Neural progenitor cell (in vitro differentiated cells): Measurements from ENCODE around the gene DRC1. TPM values are rescaled to one million over a fixed set of nuclear protein-coding genes. Genes with fewer than 3 reads are reported as not detected.

Experiments
- DNase-seq: peaks from one replicate; pipeline ENCODE4 v3.0.0-alpha.2; 2016; ENCODE audit warnings: low spot score
- H2AFZ ChIP-seq: fragments of 200-600 bp; sonication (generic); replicated peaks from 2 replicates; pipeline ENCODE4 v1.6.1; 2016; ENCODE audit warnings: antibody characterized with exemption
- H3F3A ChIP-seq: fragments of 200-600 bp; sonication (generic); 2 replicates; pipeline ENCODE4 v1.6.1; 2016; ENCODE audit warnings: antibody characterized with exemption, low read depth
- H3K27ac ChIP-seq: fragments of 200-600 bp; sonication (generic); 2 replicates; pipeline ENCODE4 v1.5.1; 2016; ENCODE audit warnings: mild to moderate bottlenecking
- H3K27me3 ChIP-seq: fragments of 200-600 bp; sonication (generic); 2 replicates; pipeline ENCODE4 v1.6.1; 2016; ENCODE audit warnings: mild to moderate bottlenecking, moderate library complexity
- H3K36me3 ChIP-seq: fragments of 200-600 bp; sonication (generic); 2 replicates; pipeline ENCODE4 v1.5.1; 2016
- H3K4me1 ChIP-seq: fragments of 200-600 bp; sonication (generic); 2 replicates; pipeline ENCODE4 v1.6.1; 2016; ENCODE audit warnings: mixed run types
- H3K4me2 ChIP-seq: fragments of 200-600 bp; sonication (generic); 2 replicates; pipeline ENCODE4 v1.6.1; 2016
- H3K4me3 ChIP-seq: fragments of 200-600 bp; sonication (generic); 2 replicates; pipeline ENCODE4 v1.5.1; 2016
- H3K79me2 ChIP-seq: fragments of 200-600 bp; sonication (generic); 2 replicates; pipeline ENCODE4 v1.6.1; 2016; ENCODE audit warnings: low read depth
- H3K9ac ChIP-seq: fragments of 200-600 bp; sonication (generic); 2 replicates; pipeline ENCODE4 v1.6.1; 2016
- H3K9me3 ChIP-seq: fragments of 200-600 bp; sonication (generic); 2 replicates; pipeline ENCODE4 v1.5.1; 2016; ENCODE audit warnings: low read depth
- H4K20me1 ChIP-seq: fragments of 200-600 bp; sonication (generic); 2 replicates; pipeline ENCODE4 v1.6.1; 2016; ENCODE audit warnings: low read depth
- H3K27ac Mint-ChIP-seq: 3 replicates; pipeline ENCODE4 v1.8.0; 2021; ENCODE audit warnings: mixed read lengths
- H3K27me3 Mint-ChIP-seq: 2 replicates; pipeline ENCODE4 v1.8.0; 2022; ENCODE audit warnings: low read depth, mild to moderate bottlenecking, inconsistent platforms, moderate library complexity, mixed read lengths; ENCODE audit not compliant: insufficient read depth
- H3K36me3 Mint-ChIP-seq: 3 replicates; pipeline ENCODE4 v1.8.0; 2021; ENCODE audit warnings: mixed read lengths
- H3K4me1 Mint-ChIP-seq: 3 replicates; pipeline ENCODE4 v1.8.0; 2021; ENCODE audit warnings: mixed read lengths
- H3K4me3 Mint-ChIP-seq: 3 replicates; pipeline ENCODE4 v1.8.0; 2021; ENCODE audit warnings: mild to moderate bottlenecking, moderate library complexity, mixed read lengths
- H3K9me3 Mint-ChIP-seq: 3 replicates; pipeline ENCODE4 v1.8.0; 2020; ENCODE audit warnings: mixed read lengths
- EZH2 ChIP-seq: fragments of 200-600 bp; sonication (generic); IDR thresholded peaks from 2 replicates; pipeline ENCODE4 v1.6.1; 2017; ENCODE audit warnings: antibody characterized with exemption, mild to moderate bottlenecking, moderate library complexity
- EZH2phosphoT487 ChIP-seq: fragments of 200-600 bp; sonication (generic); IDR thresholded peaks from 2 replicates; pipeline ENCODE4 v1.6.1; 2017; ENCODE audit warnings: antibody characterized with exemption
- total RNA-seq: library from RNA; depleted of rRNA; stranded (reverse); fragments of >200 nt; gene quantifications from 2 replicates; pipeline ENCODE4 v1.2.3, GENCODE V29; 2015; ENCODE audit warnings: low replicate concordance
- TF ChIP-seq, protein P1 (sequence below): fragments of 200-600 bp; sonication (generic); IDR thresholded peaks from 2 replicates; pipeline ENCODE4 v1.5.1; 2017; ENCODE audit warnings: antibody characterized with exemption, mild to moderate bottlenecking

The DRC1 gene
- total RNA-seq, 1 donor from 2014 or later, result not detected

DNA sequence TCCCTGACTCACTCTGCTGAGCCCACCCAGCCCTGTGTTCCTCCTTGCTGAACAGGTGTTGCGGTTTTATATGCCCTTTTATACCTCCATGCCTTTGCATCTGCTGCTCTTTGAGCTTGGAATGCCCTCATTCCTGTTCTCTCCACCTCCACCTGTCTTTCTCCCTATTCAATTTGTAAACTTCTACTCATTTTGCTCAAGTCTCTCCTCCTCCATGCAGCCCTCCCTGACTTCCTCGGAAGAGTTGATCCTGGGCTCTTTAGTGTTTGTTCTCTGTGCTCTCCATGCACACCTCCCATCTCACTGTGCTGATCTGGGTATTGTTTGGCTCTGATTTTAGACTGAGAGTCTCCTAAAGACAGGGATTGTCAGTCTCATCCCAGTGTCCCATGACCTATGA lies 83.4 kb downstream of the DRC1 start:
- Histone ChIP-seq H3K4me3 (no peak overlapping the region), H3K27ac (no peak overlapping the region), H3F3A (no peaks in the 10 kb centered on the region), H3K9me3 (no peaks in the 10 kb centered on the region), H3K36me3 (no peaks in the 10 kb centered on the region), H2AFZ (no peak overlapping the region), H3K27me3 (no peaks in the 10 kb centered on the region), H4K20me1 (no peaks in the 10 kb centered on the region), H3K4me2 (no peak overlapping the region), H3K4me1 (no peaks in the 10 kb centered on the region), H3K9ac (no peak overlapping the region), H3K79me2 (no peaks in the 10 kb centered on the region)
- Mint-ChIP-seq H3K4me3 (no peak overlapping the region), H3K4me1 (peaks cover 12% of the 10 kb centered on the region), H3K27me3 (peaks cover 14% of the 10 kb centered on the region), H3K27ac (peak overlapping the region; percentile 61), H3K36me3 (no peaks in the 10 kb centered on the region), H3K9me3 (no peaks in the 10 kb centered on the region)
- TF ChIP-seq EZH2 (no peak), EZH2phosphoT487 (no peak)
- TF ChIP-seq, protein P1, sequence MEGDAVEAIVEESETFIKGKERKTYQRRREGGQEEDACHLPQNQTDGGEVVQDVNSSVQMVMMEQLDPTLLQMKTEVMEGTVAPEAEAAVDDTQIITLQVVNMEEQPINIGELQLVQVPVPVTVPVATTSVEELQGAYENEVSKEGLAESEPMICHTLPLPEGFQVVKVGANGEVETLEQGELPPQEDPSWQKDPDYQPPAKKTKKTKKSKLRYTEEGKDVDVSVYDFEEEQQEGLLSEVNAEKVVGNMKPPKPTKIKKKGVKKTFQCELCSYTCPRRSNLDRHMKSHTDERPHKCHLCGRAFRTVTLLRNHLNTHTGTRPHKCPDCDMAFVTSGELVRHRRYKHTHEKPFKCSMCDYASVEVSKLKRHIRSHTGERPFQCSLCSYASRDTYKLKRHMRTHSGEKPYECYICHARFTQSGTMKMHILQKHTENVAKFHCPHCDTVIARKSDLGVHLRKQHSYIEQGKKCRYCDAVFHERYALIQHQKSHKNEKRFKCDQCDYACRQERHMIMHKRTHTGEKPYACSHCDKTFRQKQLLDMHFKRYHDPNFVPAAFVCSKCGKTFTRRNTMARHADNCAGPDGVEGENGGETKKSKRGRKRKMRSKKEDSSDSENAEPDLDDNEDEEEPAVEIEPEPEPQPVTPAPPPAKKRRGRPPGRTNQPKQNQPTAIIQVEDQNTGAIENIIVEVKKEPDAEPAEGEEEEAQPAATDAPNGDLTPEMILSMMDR, result no peak
- DNase-seq, result no peak

DNA sequence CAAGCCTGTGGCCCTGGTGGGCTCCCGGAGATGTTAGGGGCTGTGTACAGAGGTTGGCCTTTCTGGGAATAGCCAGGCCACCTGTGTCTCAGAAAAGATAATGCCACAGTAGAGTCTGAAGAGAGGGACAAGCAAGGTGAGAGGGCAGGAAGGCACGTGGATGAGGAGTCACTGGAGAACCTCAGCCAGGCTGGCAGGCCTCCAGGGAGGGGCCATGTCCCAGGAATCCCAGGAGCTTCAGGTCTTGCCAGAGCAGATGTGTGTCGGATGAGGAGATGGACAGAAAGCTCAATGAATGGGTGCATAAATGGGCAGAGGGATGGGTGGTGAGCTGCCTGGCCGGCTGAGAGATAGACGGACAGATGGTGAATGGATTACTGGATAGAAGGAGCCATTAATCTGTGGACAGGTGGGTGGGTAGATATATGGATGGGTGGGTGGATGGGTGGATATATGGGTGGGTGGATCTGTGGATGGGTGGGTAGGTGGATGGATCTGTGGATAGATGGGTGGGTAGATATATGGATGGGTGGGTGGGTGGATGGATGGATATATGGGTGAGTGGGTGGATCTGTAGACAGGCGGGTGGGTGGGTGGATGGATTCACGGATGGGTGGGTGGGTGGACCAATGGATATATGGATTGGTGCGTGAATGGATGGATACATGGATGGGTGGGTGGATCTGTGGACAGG lies 84.2 kb downstream of the DRC1 start:
- Histone ChIP-seq H3K36me3 (no peaks in the 10 kb centered on the region), H3K4me3 (no peak overlapping the region), H3K27ac (no peak overlapping the region), H3K4me2 (no peak overlapping the region), H3K9me3 (no peaks in the 10 kb centered on the region), H4K20me1 (no peaks in the 10 kb centered on the region), H3K79me2 (no peaks in the 10 kb centered on the region), H3K27me3 (no peaks in the 10 kb centered on the region), H3K9ac (no peak overlapping the region), H2AFZ (no peak overlapping the region), H3F3A (no peaks in the 10 kb centered on the region), H3K4me1 (no peaks in the 10 kb centered on the region)
- Mint-ChIP-seq H3K27me3 (peaks cover 18% of the 10 kb centered on the region), H3K36me3 (no peaks in the 10 kb centered on the region), H3K4me1 (peaks cover 12% of the 10 kb centered on the region), H3K27ac (no peak overlapping the region), H3K9me3 (no peaks in the 10 kb centered on the region), H3K4me3 (no peak overlapping the region)
- TF ChIP-seq EZH2 (no peak), EZH2phosphoT487 (no peak)
- no peak for DNase-seq

DNA sequence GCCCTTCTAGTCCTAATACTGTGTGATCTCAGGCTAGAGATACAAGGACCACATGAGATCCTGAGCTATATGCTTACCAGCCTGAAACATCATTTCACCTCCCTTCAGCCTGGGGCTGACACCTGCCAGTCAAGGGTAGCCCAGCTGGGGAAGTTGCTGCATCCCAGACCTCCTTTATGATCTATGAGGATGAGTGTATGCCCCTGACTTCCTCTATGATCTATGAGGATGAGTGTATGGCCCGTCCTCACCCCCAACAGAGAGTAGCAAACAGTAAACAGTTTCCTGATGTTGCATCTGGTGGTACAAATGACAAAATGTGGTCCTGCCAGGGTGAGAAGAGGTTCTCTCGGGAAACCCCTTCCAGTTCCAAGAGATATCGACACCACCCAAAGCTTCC lies 85.1 kb downstream of the DRC1 start:
- Histone ChIP-seq H3K9me3 (no peaks in the 10 kb centered on the region), H3K4me2 (no peak overlapping the region), H3K79me2 (no peaks in the 10 kb centered on the region), H3K4me3 (no peak overlapping the region), H2AFZ (no peak overlapping the region), H3K27ac (no peak overlapping the region), H3K9ac (no peak overlapping the region), H3K4me1 (no peaks in the 10 kb centered on the region), H3K36me3 (no peaks in the 10 kb centered on the region), H3K27me3 (no peaks in the 10 kb centered on the region), H4K20me1 (no peaks in the 10 kb centered on the region), H3F3A (no peaks in the 10 kb centered on the region)
- no peak overlapping the region for H3K27ac Mint-ChIP-seq
- no peak overlapping the region for H3K4me3 Mint-ChIP-seq
- TF ChIP-seq EZH2 (no peak), EZH2phosphoT487 (no peak)
- TF ChIP-seq, protein P1, result no peak
- no peak for DNase-seq
- H3K9me3 Mint-ChIP-seq, result no peaks in the 10 kb centered on the region
- no peaks in the 10 kb centered on the region for H3K36me3 Mint-ChIP-seq
- peaks cover 8% of the 10 kb centered on the region for H3K4me1 Mint-ChIP-seq
- peaks cover 18% of the 10 kb centered on the region for H3K27me3 Mint-ChIP-seq

DNA sequence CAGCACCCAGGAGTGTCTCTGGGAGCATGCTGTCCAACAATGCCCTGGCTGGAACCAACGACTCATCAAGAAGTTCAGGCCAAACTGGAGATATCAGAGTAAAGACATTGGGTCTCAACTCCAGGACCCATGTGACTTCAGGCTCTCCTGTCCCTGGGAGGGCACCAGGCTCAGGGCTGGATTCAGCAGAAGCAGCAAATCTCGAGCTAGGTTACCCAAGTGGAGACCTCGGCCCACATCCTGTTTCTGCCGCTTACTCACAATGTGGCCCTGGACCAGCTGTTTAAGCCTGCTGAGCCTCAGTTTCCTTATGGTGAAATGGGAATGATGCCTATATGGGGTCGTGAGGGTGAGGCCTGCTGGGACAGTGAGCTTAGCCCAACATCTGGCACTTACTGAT lies 85.5 kb downstream of the DRC1 start:
- Histone ChIP-seq H3K4me3 (no peak overlapping the region), H3K4me2 (no peak overlapping the region), H2AFZ (no peak overlapping the region), H3K79me2 (no peaks in the 10 kb centered on the region), H3K27me3 (no peaks in the 10 kb centered on the region), H3K27ac (no peak overlapping the region), H4K20me1 (no peaks in the 10 kb centered on the region), H3F3A (no peaks in the 10 kb centered on the region), H3K9ac (no peak overlapping the region), H3K4me1 (no peaks in the 10 kb centered on the region), H3K9me3 (no peaks in the 10 kb centered on the region), H3K36me3 (no peaks in the 10 kb centered on the region)
- Mint-ChIP-seq H3K27me3 (peaks cover 18% of the 10 kb centered on the region), H3K4me1 (peaks cover 8% of the 10 kb centered on the region), H3K9me3 (no peaks in the 10 kb centered on the region), H3K4me3 (no peak overlapping the region), H3K36me3 (no peaks in the 10 kb centered on the region), H3K27ac (no peak overlapping the region)
- no peak for TF ChIP-seq EZH2
- TF ChIP-seq EZH2phosphoT487, result no peak
- TF ChIP-seq, protein P1, result no peak
- no peak for DNase-seq
